HepG2 (cell line): Measurements from ENCODE around the gene TACC3. TPM values are rescaled to one million over a fixed set of nuclear protein-coding genes. Genes with fewer than 3 reads are reported as not detected.

Source experiments
- AGO2 ChIP-seq: fragments of 200-400 bp; formaldehyde crosslinking; optimal IDR thresholded peaks from 2 replicates; pipeline ENCODE3; 2017; ENCODE audit warnings: mild to moderate bottlenecking, low read depth, low read length, moderate library complexity
- FOXK1 ChIP-seq: sonication (generic); formaldehyde crosslinking; IDR thresholded peaks from 2 replicates; pipeline ENCODE4 v1.4.0; 2020; ENCODE audit warnings: low read depth, missing genetic modification reagents, borderline replicate concordance
- JDP2 ChIP-seq: sonication (generic); formaldehyde crosslinking; IDR thresholded peaks from 2 replicates; pipeline ENCODE4 v1.8.1; 2022; ENCODE audit warnings: missing genetic modification reagents, borderline replicate concordance
- KMT2B ChIP-seq: IDR thresholded peaks from 2 replicates; pipeline ENCODE4 v1.6.1; 2016; ENCODE audit warnings: missing genetic modification reagents, missing compliant biosample characterization
- MED8 ChIP-seq: sonication (generic); formaldehyde crosslinking; IDR thresholded peaks from 2 replicates; pipeline ENCODE4 v1.8.1; 2023; ENCODE audit warnings: mild to moderate bottlenecking, missing genetic modification reagents; ENCODE audit not compliant: insufficient replicate concordance
- MLX ChIP-seq: IDR thresholded peaks from 2 replicates; pipeline ENCODE4 v1.6.1; 2016
- MNT ChIP-seq: fragments of 450-650 bp; IDR thresholded peaks from 2 replicates; pipeline ENCODE4 v1.6.1; 2016
- NFRKB ChIP-seq: fragments of 450-650 bp; IDR thresholded peaks from 2 replicates; pipeline ENCODE4 v1.6.1; 2017
- SATB2 ChIP-seq: sonication (generic); formaldehyde crosslinking; IDR thresholded peaks from 2 replicates; pipeline ENCODE4 v1.5.0; 2020; ENCODE audit warnings: missing genetic modification reagents
- TARDBP ChIP-seq: sonication (generic); formaldehyde crosslinking; IDR thresholded peaks from 2 replicates; pipeline ENCODE4 v1.8.0; 2022; ENCODE audit warnings: mild to moderate bottlenecking, missing genetic modification reagents
- TCF12 ChIP-seq, 2 experiments: fragments of 450-650 bp in 1 of 2; sonication (generic) in 1 of 2; formaldehyde crosslinking in 1 of 2; IDR thresholded peaks; 2 replicates each; pipeline versions ENCODE4 v1.6.1 to v1.8.0; 2017 to 2022; ENCODE audit warnings: antibody characterized with exemption in 1 of 2, mild to moderate bottlenecking in 1 of 2, missing genetic modification reagents in 1 of 2, moderate library complexity in 1 of 2
- TFAP4 ChIP-seq: sonication (generic); IDR thresholded peaks from 2 replicates; pipeline ENCODE4 v1.6.1; 2016; ENCODE audit warnings: low read depth, borderline replicate concordance
- ZBTB3 ChIP-seq: sonication (generic); formaldehyde crosslinking; IDR thresholded peaks from 2 replicates; pipeline ENCODE4 v1.4.0; 2020; ENCODE audit warnings: low read depth, mild to moderate bottlenecking, moderate library complexity, missing genetic modification reagents, borderline replicate concordance
- ZBTB37 ChIP-seq: sonication (generic); formaldehyde crosslinking; IDR thresholded peaks from 2 replicates; pipeline ENCODE4 v1.4.0; 2020; ENCODE audit warnings: mild to moderate bottlenecking, missing genetic modification reagents
- ZKSCAN8 ChIP-seq: IDR thresholded peaks from 2 replicates; pipeline ENCODE4 v1.6.1; 2016; ENCODE audit warnings: borderline replicate concordance, missing genetic modification reagents, missing compliant biosample characterization
- ZNF138 ChIP-seq: sonication (generic); formaldehyde crosslinking; IDR thresholded peaks from 2 replicates; pipeline ENCODE4 v1.5.0; 2020; ENCODE audit warnings: mild to moderate bottlenecking, low read depth, missing genetic modification reagents
- ZNF276 ChIP-seq: sonication (generic); formaldehyde crosslinking; IDR thresholded peaks from 2 replicates; pipeline ENCODE4 v1.4.0; 2020; ENCODE audit warnings: mild to moderate bottlenecking, low read depth, missing genetic modification reagents
- ZNF33B ChIP-seq: sonication (generic); formaldehyde crosslinking; IDR thresholded peaks from 2 replicates; pipeline ENCODE4 v1.5.1; 2020; ENCODE audit warnings: mild to moderate bottlenecking, missing genetic modification reagents
- ZNF468 ChIP-seq: sonication (generic); formaldehyde crosslinking; IDR thresholded peaks from 2 replicates; pipeline ENCODE4 v1.8.0; 2022; ENCODE audit warnings: mild to moderate bottlenecking, moderate library complexity, missing genetic modification reagents
- ZNF484 ChIP-seq: sonication (generic); formaldehyde crosslinking; IDR thresholded peaks from 2 replicates; pipeline ENCODE4 v1.5.1; 2020; ENCODE audit warnings: mild to moderate bottlenecking, low read depth, missing genetic modification reagents, borderline replicate concordance
- ZNF652 ChIP-seq: IDR thresholded peaks from 2 replicates; pipeline ENCODE4 v1.6.1; 2016; ENCODE audit warnings: low read depth, borderline replicate concordance
- ZSCAN30 ChIP-seq: sonication (generic); formaldehyde crosslinking; IDR thresholded peaks from 2 replicates; pipeline ENCODE4 v1.5.0; 2020; ENCODE audit warnings: mild to moderate bottlenecking, missing genetic modification reagents
- polyA plus RNA-seq, 8 experiments: library from polyadenylated mRNA; depleted of rRNA in 3 of 8; stranded (reverse) in 7 of 8; unstranded in 1 of 8; fragments of >200 nt; fragmentation: Illumina TruSeq in 4 of 8; extraction: Trizol in 4 of 8; gene quantifications; 2 replicates each; pipeline versions ENCODE4 v1.2.1 to v1.2.3, GENCODE V29; 2011 to 2016; ENCODE audit warnings: low read depth in 4 of 8, missing spikeins in 1 of 8, mixed read lengths in 1 of 8; ENCODE audit not compliant: insufficient read depth in 1 of 8
- total RNA-seq, 5 experiments: library from RNA; depleted of rRNA; stranded (reverse); fragments of >200 nt; fragmentation: Illumina TruSeq; extraction: Trizol; gene quantifications; 2 replicates each; pipeline ENCODE4 v1.2.3, GENCODE V29; 2016; ENCODE audit warnings: low read depth in 1 of 5

Gene TACC3
- total and polyA plus RNA-seq, 2 of the 13 experiments (the other 11 are each of a cell fraction or from before 2014, with no cell fraction given) = 20.3 to 21.2 TPM

GRCh38 chr4:1712216-1713002 lies 8.9 kb upstream of the TACC3 start, which contains the start of gene SLBP (continued):
- TF ChIP-seq ZNF138 (CRISPR knock-in tag) (peak; percentile 98), JDP2 (CRISPR knock-in tag) (peak; percentile 75; the same call in 1 of the 2 replicates), ZNF484 (CRISPR knock-in tag) (no peak), ZNF468 (CRISPR knock-in tag) (peak; percentile 93), TARDBP (CRISPR knock-in tag) (peak; percentile 72), MED8 (CRISPR knock-in tag) (no peak), ZNF652 (CRISPR knock-in tag) (no peak), TCF12 (IDR thresholded peaks at IDR 0.05) (no peak), TCF12 (CRISPR knock-in tag; IDR thresholded peaks at IDR 0.05) (peak; percentile 63; the same call in 1 of the 2 replicates), SATB2 (peak; percentile 97), ZKSCAN8 (CRISPR knock-in tag) (0 out of 2 replicates have a peak, but pooled peaks have one; percentile 23), MNT (peak; percentile 80), ZSCAN30 (CRISPR knock-in tag) (peak; percentile 94; the same call in 1 of the 2 replicates), ZNF33B (CRISPR knock-in tag) (peak; percentile 98), FOXK1 (peak; percentile 52; the same call in 1 of the 2 replicates), AGO2 (no peak), ZNF276 (CRISPR knock-in tag) (peak; percentile 98), ZBTB3 (CRISPR knock-in tag) (no peak), MLX (CRISPR knock-in tag) (peak; percentile 57; the same call in 1 of the 2 replicates), KMT2B (peak; percentile 88), ZBTB37 (no peak), NFRKB (no peak), TFAP4 (no peak; the same call in 1 of the 2 replicates)
